GM12878 (cell line): ENCODE results near the gene UBLCP1. TPM values are rescaled to one million over a fixed set of nuclear protein-coding genes. Genes with fewer than 3 reads are reported as not detected.

Experiments
- ATAC-seq: fragments of 200-7000 bp; cut with Tn5 transposase; 3 replicates; pipeline ENCODE4 v1.9.1; 2020; ENCODE audit warnings: mild to moderate bottlenecking, moderate library complexity
- BruUV-seq: library from RNA; stranded (reverse); fragments of 400-500 nt; replicated peaks from 2 replicates; lab custom pipeline; 2021; lab: Mats Ljungman, UMichigan
- CTCF ChIA-PET: fragments of 300-600 bp; sonication (Branson Sonifier 250); formaldehyde crosslinking; extraction: SDS; loops from one replicate; lab custom pipeline; 2021; ENCODE audit warnings: inconsistent platforms; lab: Yijun Ruan, JAX
- POLR2A ChIA-PET: fragments of 350-600 bp; formaldehyde crosslinking; extraction: SDS; loops from one replicate; lab custom pipeline; 2021; ENCODE audit warnings: inconsistent platforms; lab: Charles Lee
- RAD21 ChIA-PET: fragments of 300-600 bp; sonication (Branson Sonifier 250); formaldehyde crosslinking; loops from one replicate; lab custom pipeline; 2023; ENCODE audit warnings: antibody characterized with exemption; ENCODE audit not compliant: unreplicated experiment; lab: Charles Lee
- SMC1A ChIA-PET: fragments of 300-600 bp; sonication (Branson Sonifier 250); formaldehyde crosslinking; loops from one replicate; lab custom pipeline; 2023; ENCODE audit not compliant: unreplicated experiment, uncharacterized antibody; lab: Charles Lee
- DNase-seq: peaks from one replicate; pipeline ENCODE4 v3.0.0-alpha.2; 2011; ENCODE audit warnings: low read depth, low spot score
- FAIRE-seq: peaks from 3 replicates; lab custom pipeline; 2011; peaks lifted over from hg19 to GRCh38; lab: Jason Lieb, UNC
- H2AFZ ChIP-seq: 2 replicates; pipeline ENCODE4 v1.6.0; 2011; ENCODE audit warnings: low read depth, low read length, control low read depth; ENCODE audit not compliant: control insufficient read depth
- H3K27ac ChIP-seq: 2 replicates; pipeline ENCODE4 v1.5.1; 2011; ENCODE audit warnings: control low read depth; ENCODE audit not compliant: control insufficient read depth, insufficient read depth
- H3K27me3 ChIP-seq, 2 experiments: replicated peaks in 1 of 2; 2 replicates each; pipeline versions ENCODE4 v1.6.0 to v1.6.1; 2011; ENCODE audit warnings: low read length in 1 of 2; ENCODE audit not compliant: control insufficient read depth in 2 of 2, insufficient read depth in 2 of 2
- H3K36me3 ChIP-seq, 2 experiments: 2 replicates each; pipeline ENCODE4 v1.5.1; 2011; ENCODE audit warnings: low read length in 1 of 2; ENCODE audit not compliant: control insufficient read depth in 2 of 2, insufficient read depth in 2 of 2
- H3K4me1 ChIP-seq: 2 replicates; pipeline ENCODE4 v1.6.1; 2011; ENCODE audit warnings: mild to moderate bottlenecking, low read length, moderate library complexity, mixed read lengths; ENCODE audit not compliant: control insufficient read depth, insufficient read depth
- H3K4me2 ChIP-seq: 2 replicates; pipeline ENCODE4 v1.6.0; 2011; ENCODE audit warnings: control low read depth; ENCODE audit not compliant: control insufficient read depth, insufficient read depth
- H3K4me3 ChIP-seq: fragments of 200-600 bp; sonication (generic); 2 replicates; pipeline ENCODE4 v1.5.1; 2016
- H3K79me2 ChIP-seq: 2 replicates; pipeline ENCODE4 v1.6.0; 2011; ENCODE audit warnings: low read length; ENCODE audit not compliant: control insufficient read depth, insufficient read depth
- H3K9ac ChIP-seq: 2 replicates; pipeline ENCODE4 v1.8.0; 2011; ENCODE audit warnings: low read length, control low read depth, mixed read lengths; ENCODE audit not compliant: control insufficient read depth, insufficient read depth
- H3K9me3 ChIP-seq: replicated peaks from 3 replicates; pipeline ENCODE4 v1.5.1; 2011; ENCODE audit warnings: mild to moderate bottlenecking, low read length; ENCODE audit not compliant: control insufficient read depth, insufficient read depth
- H4K20me1 ChIP-seq: 2 replicates; pipeline ENCODE4 v1.6.0; 2011; ENCODE audit not compliant: control insufficient read depth, insufficient read depth
- BMI1 ChIP-seq: fragments of 450-650 bp; IDR thresholded peaks from 2 replicates; pipeline ENCODE4 v1.6.1; 2016; ENCODE audit warnings: mild to moderate bottlenecking, moderate library complexity, borderline replicate concordance
- HDGF ChIP-seq: fragments of 450-650 bp; IDR thresholded peaks from 2 replicates; pipeline ENCODE4 v1.6.1; 2016; ENCODE audit warnings: antibody characterized with exemption
- KDM1A ChIP-seq: fragments of 200-600 bp; sonication (generic); IDR thresholded peaks from 2 replicates; pipeline ENCODE4 v1.6.1; 2016; ENCODE audit warnings: borderline replicate concordance
- RAD21 ChIP-seq: IDR thresholded peaks from 2 replicates; pipeline ENCODE4 v1.6.1; 2011; ENCODE audit warnings: mild to moderate bottlenecking, low read depth, low read length, moderate library complexity; ENCODE audit not compliant: insufficient read depth
- RAD51 ChIP-seq: fragments of 450-650 bp; IDR thresholded peaks from 2 replicates; pipeline ENCODE4 v1.6.1; 2016; ENCODE audit warnings: moderate library complexity, mild to moderate bottlenecking, inconsistent platforms
- SKIL ChIP-seq: fragments of 450-650 bp; IDR thresholded peaks from 2 replicates; pipeline ENCODE4 v1.6.1; 2017; ENCODE audit warnings: mild to moderate bottlenecking, low read depth, inconsistent platforms; ENCODE audit not compliant: poor library complexity, severe bottlenecking
- SMAD1 ChIP-seq: fragments of 450-650 bp; IDR thresholded peaks from 2 replicates; pipeline ENCODE4 v1.6.1; 2018; ENCODE audit warnings: mild to moderate bottlenecking, low read depth; ENCODE audit not compliant: partially characterized antibody
- WGBS: methylation state at CpG from one replicate; pipeline ENCODE4 v1.1.6; 2016; ENCODE audit warnings: low lambda C conversion rate; ENCODE audit not compliant: insufficient replicate concordance, insufficient coverage; ENCODE audit errors: missing lambda C conversion rate; 5-methylcytosine and 5-hydroxymethylcytosine counted together
- in situ Hi-C: fragments of 300-500 bp; cut with MboI; formaldehyde crosslinking; loops from 9 replicates; pipeline ENCODE4 v1.14.3; 2018; ENCODE audit warnings: mixed read lengths
- intact Hi-C: fragments of 100-400 bp; cut with micrococcal nuclease; formaldehyde crosslinking; loops from one replicate; pipeline ENCODE4 v1.14.2; 2022; ENCODE audit not compliant: unreplicated experiment
- polyA plus RNA-seq, 11 experiments: library from polyadenylated mRNA; depleted of rRNA in 4 of 11; unstranded in 6 of 11; stranded (reverse) in 5 of 11; fragments of >200 nt; fragmentation: Nextera tagmentation in 4 of 11; fragmentation: Illumina TruSeq in 1 of 11; extraction: Ambion mirVana in 4 of 11; extraction: Trizol in 1 of 11; gene quantifications; 1 replicate in 1 of 11; 2 replicates in 10 of 11; pipeline versions ENCODE4 v1.2.1 to v1.2.3, GENCODE V29; 2011 to 2016; ENCODE audit warnings: inconsistent platforms in 2 of 11, missing spikeins in 2 of 11, low read depth in 1 of 11
- total RNA-seq, 4 experiments: library from RNA; depleted of rRNA in 3 of 4; stranded (reverse); fragments of >200 nt in 3 of 4; fragmentation: Illumina TruSeq in 1 of 4; extraction: Trizol in 1 of 4; gene quantifications; 2 replicates each; pipeline versions ENCODE4 v1.2.1 to v1.2.3, GENCODE V29; 2013 to 2021

UBLCP1 gene
- total and polyA plus RNA-seq, 10 of the 15 experiments (the other 5 are each of a cell fraction or from before 2014, with no cell fraction given) = 18.8 to 44.2 (median 32.1) TPM

- no peaks in the 10 kb centered on the region for H3K9me3 ChIP-seq
- CTCF ChIA-PET = interaction anchor here (1.1 to 1.4 kb wide), 2 partner anchors 14 to 100 kb away, joined by 3 read pairs; no protein-coding TSS in a partner anchor
- H3K4me3 ChIP-seq = no peak overlapping the region
- no peak overlapping the region for H3K27ac ChIP-seq
- H3K79me2 ChIP-seq = no peaks in the 10 kb centered on the region
- H3K4me1 ChIP-seq = no peaks in the 10 kb centered on the region
- SMC1A ChIA-PET = interaction anchor here (1.1 kb wide), 1 partner anchor 17 kb away, joined by 3 read pairs; no protein-coding TSS in a partner anchor
- H3K27me3 ChIP-seq = no peaks in the 10 kb centered on the region
- no peak overlapping the region for H3K4me2 ChIP-seq
- no peak for FAIRE-seq
- RAD21 ChIA-PET = no interaction called here
- H4K20me1 ChIP-seq = no peaks in the 10 kb centered on the region
- POLR2A ChIA-PET = interaction anchor here (1.0 kb wide), 1 partner anchor 66 kb away, joined by 3 read pairs; no protein-coding TSS in a partner anchor
- in situ Hi-C loops (no loop called here), intact Hi-C loops (no loop called here)
- no peak for TF ChIP-seq KDM1A
- TF ChIP-seq SMAD1 = no peak
- TF ChIP-seq RAD21 = no peak
- no TSS peak for BruUV-seq
- H3K9ac ChIP-seq = no peak overlapping the region
- no peak for ATAC-seq
- no peak overlapping the region for H2AFZ ChIP-seq
- no peaks in the 10 kb centered on the region for H3K36me3 ChIP-seq
- DNase-seq = no peak
These were observed 6.1 kb upstream of the UBLCP1 start for GRCh38 chr5:159257007-159257406.

GRCh38 chr5:159257629-159258283, 5.3 kb upstream of the UBLCP1 start:
- ChIA-PET SMC1A (interaction anchor here (1.0 to 1.1 kb wide), 2 partner anchors 16 kb away, joined by 3 read pairs; no protein-coding TSS in a partner anchor), CTCF (interaction anchor here (1.1 kb wide), 1 partner anchor 101 kb away, joined by 3 read pairs; no protein-coding TSS in a partner anchor), RAD21 (no interaction called here), POLR2A (interaction anchor here (1.0 kb wide), 1 partner anchor 67 kb away, joined by 3 read pairs; no protein-coding TSS in a partner anchor)
- Histone ChIP-seq H3K27ac (no peak overlapping the region), H2AFZ (no peak overlapping the region), H3K9me3 (no peaks in the 10 kb centered on the region), H3K9ac (no peak overlapping the region), H3K4me1 (no peaks in the 10 kb centered on the region), H4K20me1 (no peaks in the 10 kb centered on the region), H3K4me3 (no peak overlapping the region), H3K79me2 (peaks cover under 1% of the 10 kb centered on the region), H3K4me2 (no peak overlapping the region), H3K27me3 (no peaks in the 10 kb centered on the region), H3K36me3 (no peaks in the 10 kb centered on the region)
- DNase-seq (no peak), FAIRE-seq (no peak), ATAC-seq (no peak)
- 47% methylated on average over 6 of the region's 6 CpGs for WGBS
- BruUV-seq = no TSS peak
- intact Hi-C loops = no loop called here
- in situ Hi-C loops = no loop called here
- TF ChIP-seq BMI1 = no peak
- TF ChIP-seq RAD51 = no peak
- TF ChIP-seq HDGF = no peak
- TF ChIP-seq SKIL = no peak
